Measurements from ENCODE around the gene HEPH.
"Not testable (repeated sequence)": the region's sequence is repeated elsewhere in the genome, so short reads cannot be mapped to it uniquely, and the experiment has no call there.

The HEPH gene

GRCh38 chrX:66200855-66201795, 37.1 kb downstream of the HEPH start:
- DNase-seq (ENCODE audit: low read depth, low spot score) = no peak

GRCh38 chrX:66203114-66203513, 39.1 kb downstream of the HEPH start:
- no peak for DNase-seq (ENCODE audit: low read depth, low spot score)

- no peak for DNase-seq (ENCODE audit: low read depth, low spot score)
Measured at GRCh38 chrX:66221856-66222255, 57.8 kb downstream of the HEPH start.

- no peak for DNase-seq (ENCODE audit: low read depth, low spot score)
Measured at GRCh38 chrX:66232296-66232695, 68.2 kb downstream of the HEPH start.

DNA sequence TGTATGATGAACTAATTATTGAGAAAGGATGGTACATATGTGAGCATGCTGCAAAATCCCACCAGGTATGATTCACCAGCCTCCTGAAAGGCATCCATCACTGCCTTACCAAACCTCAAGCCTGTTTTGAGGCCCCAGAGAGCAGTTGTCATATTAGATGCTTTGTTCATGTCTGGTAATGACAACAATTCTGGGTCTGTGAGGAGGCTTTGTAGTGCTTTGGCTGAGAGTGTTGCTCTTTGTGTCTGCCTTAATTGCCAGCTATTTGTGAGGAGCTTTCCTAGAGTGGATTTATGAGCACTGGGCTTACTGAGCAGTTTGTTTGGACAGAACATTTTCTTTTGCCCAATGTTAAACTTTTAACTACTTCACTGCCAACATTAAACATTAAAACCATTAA, 69.2 kb downstream of the HEPH start:
- no peak for DNase-seq (ENCODE audit: low read depth, low spot score)

GRCh38 chrX:66233904-66234303, 69.9 kb downstream of the HEPH start:
- DNase-seq (ENCODE audit: low read depth, low spot score) = not testable (repeated sequence)

DNA sequence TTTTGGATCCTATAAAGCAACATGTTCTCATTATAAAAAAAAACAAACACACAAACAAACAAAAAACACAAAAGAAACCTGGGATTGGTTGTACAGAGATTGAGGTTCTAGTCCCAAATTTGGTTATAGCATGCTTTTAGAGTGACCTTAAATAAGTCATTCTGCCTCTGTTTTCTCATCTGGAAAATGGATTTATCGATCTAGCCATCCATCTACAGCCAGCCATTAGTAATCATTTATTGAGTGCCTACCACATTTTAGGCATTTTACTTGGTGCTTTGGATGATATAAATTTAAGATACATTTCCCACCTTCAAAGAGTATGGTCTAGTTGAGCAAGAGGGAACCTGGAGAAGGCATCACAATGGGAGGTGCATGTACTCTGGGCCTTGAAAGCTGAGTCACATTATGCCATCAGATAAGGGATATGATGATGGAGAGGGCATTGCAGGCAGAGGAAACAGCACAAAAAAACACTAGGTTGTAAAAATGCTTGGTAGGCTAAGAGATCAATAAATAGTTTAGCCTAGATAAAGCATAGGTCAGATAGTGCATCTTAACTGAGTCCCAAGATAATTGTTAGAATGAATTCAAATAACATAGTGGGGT, 91.4 kb downstream of the HEPH start:
- no peak for DNase-seq (ENCODE audit: low read depth, low spot score)

DNA sequence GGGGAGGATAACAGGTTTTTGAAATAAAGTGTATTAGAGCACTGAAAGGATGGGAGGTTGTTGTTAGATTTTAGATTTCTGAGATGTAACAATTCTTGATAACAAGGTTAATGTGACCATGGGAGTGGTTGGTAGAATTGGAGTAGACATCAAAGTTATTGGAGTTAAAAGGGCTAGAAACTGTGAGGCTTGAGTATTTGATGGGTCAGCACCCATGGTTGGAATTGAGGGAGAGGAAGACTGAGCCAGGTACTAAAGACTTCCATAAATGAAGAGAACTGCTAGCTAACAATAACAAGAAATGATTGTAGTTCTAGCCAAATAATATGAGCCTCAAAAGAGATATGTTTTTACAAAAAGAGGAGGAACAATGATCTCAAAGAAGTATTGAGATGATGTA, 98.8 kb downstream of the HEPH start:
- no peak for DNase-seq (ENCODE audit: low read depth, low spot score)
